ENCODE data around the gene LTA4H.

GRCh38 chr12:95953000-95953399 lies 82.4 kb downstream of the LTA4H start:
- TF ChIP-seq POLR2A (IDR thresholded peaks at IDR 0.05; ENCODE audit: low read length) (no peak), GATA1 (IDR thresholded peaks at IDR 0.05; ENCODE audit: low read depth, low read length) (no peak)
